OCI-LY3 (cell line): ENCODE results near the gene PTPRN2.

Experiments used
- H2AFZ ChIP-seq: fragments of 200-600, 300-600 bp; shearing (Covaris generic); 2 replicates; pipeline ENCODE4 v1.6.0; 2014; ENCODE audit warnings: antibody characterized with exemption, low read depth, low read length
- H3K27ac ChIP-seq: fragments of 200-600, 300-600 bp; sonication (generic); 2 replicates; pipeline ENCODE4 v1.5.1; 2014; ENCODE audit warnings: mild to moderate bottlenecking, low read length, moderate library complexity, mixed read lengths
- H3K27me3 ChIP-seq: fragments of 200-600, 300-600 bp; sonication (generic); 2 replicates; pipeline ENCODE4 v1.6.1; 2014; ENCODE audit warnings: low read depth, low read length, mixed read lengths
- H3K36me3 ChIP-seq: fragments of 200-600, 300-600 bp; sonication (generic); replicated peaks from 2 replicates; pipeline ENCODE3; 2014; ENCODE audit warnings: low read depth, low read length, mixed read lengths
- H3K4me1 ChIP-seq: fragments of 300-600, 200-600 bp; sonication (generic); 2 replicates; pipeline ENCODE4 v1.6.1; 2014; ENCODE audit warnings: low read length, mixed read lengths
- H3K4me2 ChIP-seq: fragments of 200-600, 300-600 bp; sonication (generic); 2 replicates; pipeline ENCODE4 v1.6.1; 2014; ENCODE audit warnings: low read length, mixed read lengths
- H3K4me3 ChIP-seq: fragments of 300-600, 200-600 bp; sonication (generic); 2 replicates; pipeline ENCODE4 v1.5.1; 2014; ENCODE audit warnings: antibody characterized with exemption, mild to moderate bottlenecking, low read length, moderate library complexity
- H3K79me2 ChIP-seq: fragments of 300-600, 200-600 bp; shearing (Covaris generic); 2 replicates; pipeline ENCODE4 v1.6.1; 2014; ENCODE audit warnings: mild to moderate bottlenecking, low read length, mixed read lengths
- H3K9ac ChIP-seq: fragments of 300-600, 200-600 bp; shearing (Covaris generic); 2 replicates; pipeline ENCODE4 v1.6.0; 2014; ENCODE audit warnings: mild to moderate bottlenecking, low read length, moderate library complexity
- H3K9me3 ChIP-seq: fragments of 200-600, 300-600 bp; shearing (Covaris generic); 2 replicates; pipeline ENCODE4 v1.6.1; 2014; ENCODE audit warnings: low read length, mixed read lengths; ENCODE audit not compliant: insufficient read depth
- H4K20me1 ChIP-seq: fragments of 200-600, 300-600 bp; sonication (generic); 2 replicates; pipeline ENCODE4 v1.6.1; 2016; ENCODE audit warnings: low read length, mixed read lengths; ENCODE audit not compliant: insufficient read depth
- EZH2phosphoT487 ChIP-seq: fragments of 200-600 bp; shearing (Covaris generic); IDR thresholded peaks from 2 replicates; pipeline ENCODE4 v1.6.1; 2018; ENCODE audit warnings: antibody characterized with exemption, mixed run types, low read depth
- TF ChIP-seq, protein P1 (sequence below): fragments of 200-600, 300-600 bp; sonication (generic); IDR thresholded peaks from 2 replicates; pipeline ENCODE4 v1.5.1; 2014; ENCODE audit warnings: antibody characterized with exemption, low read length, low read depth

Gene PTPRN2

DNA sequence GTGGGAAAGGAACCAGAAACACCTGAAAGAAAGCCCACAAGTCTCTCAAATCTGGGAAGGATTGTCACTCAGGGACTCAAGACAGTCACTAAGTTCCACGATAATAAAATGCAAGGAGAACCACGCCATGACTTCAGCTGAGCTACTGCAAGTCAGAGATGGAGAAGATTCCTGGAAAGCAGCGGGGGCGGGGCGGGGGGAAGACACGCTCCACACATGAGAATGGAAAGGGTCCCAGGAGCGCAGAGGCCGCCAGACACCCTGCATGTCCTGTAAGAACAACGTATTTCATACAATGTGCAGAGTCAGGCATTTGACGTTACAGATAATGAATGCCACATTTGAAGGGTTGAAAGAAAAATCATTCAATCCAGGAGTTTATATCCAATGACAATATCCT lies 448.1 kb downstream of the PTPRN2 start:
- Histone ChIP-seq H3K9me3 (no peaks in the 10 kb centered on the region), H3K36me3 (no peaks in the 10 kb centered on the region), H2AFZ (no peak overlapping the region), H3K4me1 (no peaks in the 10 kb centered on the region), H3K4me2 (no peak overlapping the region), H3K79me2 (no peaks in the 10 kb centered on the region), H3K27ac (no peak overlapping the region), H3K9ac (no peak overlapping the region), H3K4me3 (no peak overlapping the region), H4K20me1 (no peaks in the 10 kb centered on the region), H3K27me3 (no peaks in the 10 kb centered on the region)
- no peak for TF ChIP-seq EZH2phosphoT487
- TF ChIP-seq, protein P1, sequence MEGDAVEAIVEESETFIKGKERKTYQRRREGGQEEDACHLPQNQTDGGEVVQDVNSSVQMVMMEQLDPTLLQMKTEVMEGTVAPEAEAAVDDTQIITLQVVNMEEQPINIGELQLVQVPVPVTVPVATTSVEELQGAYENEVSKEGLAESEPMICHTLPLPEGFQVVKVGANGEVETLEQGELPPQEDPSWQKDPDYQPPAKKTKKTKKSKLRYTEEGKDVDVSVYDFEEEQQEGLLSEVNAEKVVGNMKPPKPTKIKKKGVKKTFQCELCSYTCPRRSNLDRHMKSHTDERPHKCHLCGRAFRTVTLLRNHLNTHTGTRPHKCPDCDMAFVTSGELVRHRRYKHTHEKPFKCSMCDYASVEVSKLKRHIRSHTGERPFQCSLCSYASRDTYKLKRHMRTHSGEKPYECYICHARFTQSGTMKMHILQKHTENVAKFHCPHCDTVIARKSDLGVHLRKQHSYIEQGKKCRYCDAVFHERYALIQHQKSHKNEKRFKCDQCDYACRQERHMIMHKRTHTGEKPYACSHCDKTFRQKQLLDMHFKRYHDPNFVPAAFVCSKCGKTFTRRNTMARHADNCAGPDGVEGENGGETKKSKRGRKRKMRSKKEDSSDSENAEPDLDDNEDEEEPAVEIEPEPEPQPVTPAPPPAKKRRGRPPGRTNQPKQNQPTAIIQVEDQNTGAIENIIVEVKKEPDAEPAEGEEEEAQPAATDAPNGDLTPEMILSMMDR, result no peak

DNA sequence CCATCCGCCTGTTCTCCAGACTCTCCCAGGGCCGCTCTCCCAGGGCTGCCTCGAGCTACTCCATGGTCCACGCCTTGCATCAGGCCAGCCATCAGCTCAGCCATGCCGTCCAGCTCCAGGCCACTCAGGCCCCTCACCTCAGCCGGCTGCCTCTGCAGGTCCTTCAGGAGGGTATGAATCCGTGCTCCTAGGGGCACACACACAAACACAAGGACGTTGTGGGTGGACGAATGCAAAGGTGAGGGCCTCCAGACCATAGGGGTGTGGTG lies 449.4 kb downstream of the PTPRN2 start:
- no peak overlapping the region for H3K9ac ChIP-seq
- no peak overlapping the region for H3K27ac ChIP-seq
- H3K36me3 ChIP-seq, result no peaks in the 10 kb centered on the region
- H3K4me2 ChIP-seq, result no peak overlapping the region
- no peak for TF ChIP-seq EZH2phosphoT487
- TF ChIP-seq, protein P1, result no peak
- H3K79me2 ChIP-seq, result no peaks in the 10 kb centered on the region
- H3K9me3 ChIP-seq, result no peaks in the 10 kb centered on the region
- H4K20me1 ChIP-seq, result no peaks in the 10 kb centered on the region
- H3K4me1 ChIP-seq, result no peaks in the 10 kb centered on the region
- no peak overlapping the region for H3K4me3 ChIP-seq
- no peaks in the 10 kb centered on the region for H3K27me3 ChIP-seq
- no peak overlapping the region for H2AFZ ChIP-seq

DNA sequence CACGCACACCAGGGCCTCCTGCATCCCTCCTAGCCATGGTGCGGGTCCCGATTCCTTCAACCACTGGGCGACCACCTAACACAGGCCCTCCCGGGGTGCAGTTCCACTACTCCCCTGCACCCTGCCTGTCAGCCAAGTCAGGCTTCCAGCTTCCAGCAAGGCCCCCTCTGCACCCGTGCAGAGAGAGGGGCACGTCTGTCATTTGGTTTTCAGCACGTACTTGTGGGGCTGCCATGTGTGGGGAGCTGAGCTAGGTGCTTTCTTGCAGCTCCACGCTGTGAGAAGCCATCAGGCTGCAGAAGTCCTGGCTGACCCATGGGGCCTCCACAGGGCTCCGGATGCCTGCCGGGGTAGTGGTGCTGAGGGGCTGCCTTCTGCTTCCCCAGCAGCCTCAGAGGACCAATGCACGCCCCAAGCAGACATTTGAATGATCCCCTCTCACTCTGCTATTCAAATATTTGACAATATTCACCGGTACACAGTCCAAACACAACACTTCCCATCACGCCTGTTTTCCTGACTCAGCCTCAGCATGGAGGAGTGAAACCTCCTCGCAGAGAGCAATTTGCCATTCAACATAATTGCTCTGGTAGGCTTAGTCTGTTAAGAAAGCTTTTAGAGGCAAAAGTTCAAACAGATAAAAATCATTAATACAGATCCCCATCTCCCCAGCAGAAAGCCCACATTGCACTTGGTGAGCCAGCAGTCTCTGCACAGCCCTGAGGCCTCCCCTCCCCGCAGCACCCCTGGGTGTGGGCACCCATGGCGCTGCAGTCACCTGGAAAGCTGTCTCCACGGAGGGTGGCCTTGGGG lies 449.9 kb downstream of the PTPRN2 start:
- Histone ChIP-seq H3K27me3 (no peaks in the 10 kb centered on the region), H3K9ac (no peak overlapping the region), H3K4me3 (no peak overlapping the region), H2AFZ (no peak overlapping the region), H4K20me1 (no peaks in the 10 kb centered on the region), H3K9me3 (no peaks in the 10 kb centered on the region), H3K36me3 (no peaks in the 10 kb centered on the region), H3K79me2 (no peaks in the 10 kb centered on the region), H3K27ac (no peak overlapping the region), H3K4me2 (no peak overlapping the region), H3K4me1 (no peaks in the 10 kb centered on the region)
- TF ChIP-seq, protein P1, result no peak
- no peak for TF ChIP-seq EZH2phosphoT487

DNA sequence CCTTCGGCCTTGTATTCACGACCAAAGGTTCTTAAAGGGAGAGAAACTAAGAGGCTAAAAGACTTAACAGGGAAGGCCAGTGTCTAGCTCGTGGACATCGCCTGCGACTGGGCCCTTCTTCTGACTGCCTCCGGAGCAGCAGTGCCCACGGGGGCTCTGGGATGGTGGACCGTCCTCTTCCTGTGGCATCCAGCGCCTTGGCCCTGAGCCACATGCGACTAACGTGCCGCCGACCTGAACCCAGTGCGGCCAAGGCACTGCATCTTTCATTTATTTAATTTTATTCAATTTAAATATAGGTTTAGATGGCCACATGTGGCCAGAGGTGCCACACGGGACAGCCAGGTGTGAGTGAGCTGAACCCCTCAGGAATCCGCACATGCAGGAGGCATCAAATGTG lies 451.7 kb downstream of the PTPRN2 start:
- no peak overlapping the region for H3K9ac ChIP-seq
- no peaks in the 10 kb centered on the region for H3K27me3 ChIP-seq
- H3K4me3 ChIP-seq, result no peak overlapping the region
- H3K27ac ChIP-seq, result no peak overlapping the region
- no peak overlapping the region for H3K4me2 ChIP-seq
- no peaks in the 10 kb centered on the region for H3K79me2 ChIP-seq
- H3K36me3 ChIP-seq, result no peaks in the 10 kb centered on the region
- no peak for TF ChIP-seq EZH2phosphoT487
- TF ChIP-seq, protein P1, result no peak
- H3K9me3 ChIP-seq, result no peaks in the 10 kb centered on the region
- H4K20me1 ChIP-seq, result no peaks in the 10 kb centered on the region
- no peaks in the 10 kb centered on the region for H3K4me1 ChIP-seq
- H2AFZ ChIP-seq, result no peak overlapping the region
